CD4-positive, CD25-positive, alpha-beta regulatory T cell (primary cell): ENCODE data around the gene ZNF165. TPM values are rescaled to one million over a fixed set of nuclear protein-coding genes. Genes with fewer than 3 reads are reported as not detected.
"Not testable (repeated sequence)": the region's sequence is repeated elsewhere in the genome, so short reads cannot be mapped to it uniquely, and the experiment has no call there.

Source experiments
- ATAC-seq, 2 donors: fragments of 150-1000 bp; cut with Tn5 transposase; one replicate each; pipeline ENCODE4 v1.10.0; 2021; ENCODE audit warnings: low read depth in 2 of 2, moderate number of reproducible peaks in 2 of 2, moderate library complexity in 1 of 2
- DNase-seq, 3 donors: peaks; one replicate each; pipeline versions ENCODE4 v3.0.0 to v3.0.0-alpha.2; 2012 to 2022; ENCODE audit warnings: mixed read lengths in 1 of 3
- H3K27ac ChIP-seq: one replicate; pipeline ENCODE4 v1.7.0; 2013; ENCODE audit warnings: mild to moderate bottlenecking, low read length; ENCODE audit not compliant: insufficient read depth, poor library complexity, severe bottlenecking
- H3K27me3 ChIP-seq: one replicate; pipeline ENCODE4 v1.7.0; 2013; ENCODE audit warnings: low read length; ENCODE audit not compliant: control insufficient read depth, insufficient read depth
- H3K36me3 ChIP-seq: one replicate; pipeline ENCODE4 v1.7.0; 2013; ENCODE audit warnings: mild to moderate bottlenecking, low read length, moderate library complexity; ENCODE audit not compliant: control insufficient read depth, insufficient read depth
- H3K4me1 ChIP-seq: 2 replicates; pipeline ENCODE4 v1.7.0; 2013; ENCODE audit warnings: mild to moderate bottlenecking, low read length; ENCODE audit not compliant: insufficient read depth, control insufficient read depth, poor library complexity, severe bottlenecking
- H3K4me3 ChIP-seq: one replicate; pipeline ENCODE4 v1.7.0; 2013; ENCODE audit warnings: low read depth, mild to moderate bottlenecking, low read length, moderate library complexity
- H3K9me3 ChIP-seq, 2 experiments: 1 replicate in 1 of 2; 2 replicates in 1 of 2; pipeline ENCODE4 v1.7.0; 2013; ENCODE audit warnings: low read length in 2 of 2, mild to moderate bottlenecking in 1 of 2, moderate library complexity in 1 of 2; ENCODE audit not compliant: control insufficient read depth in 2 of 2
- H3K27ac Mint-ChIP-seq, 3 donors: one replicate each; pipeline ENCODE4 v1.8.0; 2020 to 2022; ENCODE audit warnings: mild to moderate bottlenecking in 3 of 3, mixed read lengths in 3 of 3, moderate library complexity in 2 of 3
- H3K27me3 Mint-ChIP-seq: one replicate; pipeline ENCODE4 v1.8.0; 2022; ENCODE audit warnings: mild to moderate bottlenecking, mixed read lengths
- H3K36me3 Mint-ChIP-seq: one replicate; pipeline ENCODE4 v1.8.0; 2020; ENCODE audit warnings: mixed read lengths
- H3K4me1 Mint-ChIP-seq, 4 donors: one replicate each; pipeline ENCODE4 v1.8.0; 2020 to 2022; ENCODE audit warnings: mixed read lengths in 4 of 4, mild to moderate bottlenecking in 1 of 4
- H3K4me3 Mint-ChIP-seq, 4 donors: one replicate each; pipeline ENCODE4 v1.8.0; 2020 to 2022; ENCODE audit warnings: mild to moderate bottlenecking in 4 of 4, mixed read lengths in 4 of 4, moderate library complexity in 3 of 4
- H3K9me3 Mint-ChIP-seq, 7 donors: one replicate each; pipeline ENCODE4 v1.8.0; 2020 to 2022; ENCODE audit warnings: mixed read lengths in 7 of 7, mild to moderate bottlenecking in 3 of 7, moderate library complexity in 2 of 7
- polyA plus RNA-seq, 4 donors: library from polyadenylated mRNA; unstranded; fragments of 300-500 nt; fragmentation: Illumina TruSeq; gene quantifications; one replicate each; pipeline ENCODE4 v1.2.3, GENCODE V29; 2021
- total RNA-seq: library from RNA; stranded (reverse); gene quantifications from one replicate; pipeline ENCODE4 v1.2.3, GENCODE V29; 2022

The ZNF165 gene
- total and polyA plus RNA-seq, 5 donors from 2014 or later, result 0.24 to 4.3 (median 0.49) TPM; not detected in 1

GRCh38 chr6:28121876-28122275, 41.5 kb downstream of the ZNF165 start:
- Histone ChIP-seq H3K4me3 (no peak overlapping the region), H3K4me1 (peaks cover 23% of the 10 kb centered on the region), H3K27me3 (no peaks in the 10 kb centered on the region), H3K27ac (no peak overlapping the region), H3K36me3 (peaks cover 23% of the 10 kb centered on the region), H3K9me3 (no peaks in the 10 kb centered on the region)
- DNase-seq (no peak), ATAC-seq (no peak)
- Mint-ChIP-seq H3K4me3 (peak overlapping the region in 1 of 4 donors; percentile 38), H3K4me1 (peaks cover 22 to 38% (median 24%) of the 10 kb centered on the region in 4 donors), H3K9me3 (no peaks in the 10 kb centered on the region), H3K36me3 (peaks cover 29% of the 10 kb centered on the region), H3K27ac (peak overlapping the region in 1 of 3 donors; percentile 30), H3K27me3 (no peaks in the 10 kb centered on the region)

- H3K36me3 Mint-ChIP-seq, result peaks cover 32% of the 10 kb centered on the region
- not testable (repeated sequence) for ATAC-seq, H3K9me3 Mint-ChIP-seq, H3K9me3 ChIP-seq, H3K27me3 Mint-ChIP-seq, H3K4me3 ChIP-seq, H3K27ac ChIP-seq, DNase-seq, H3K27me3 ChIP-seq
- Histone ChIP-seq H3K4me1 (peaks cover 23% of the 10 kb centered on the region), H3K36me3 (peaks cover 27% of the 10 kb centered on the region)
- H3K4me1 Mint-ChIP-seq, result peaks cover 26 to 42% (median 28%) of the 10 kb centered on the region in 4 donors
- peak overlapping the region in 1 of 3 donors; percentile 91 for H3K27ac Mint-ChIP-seq
- H3K4me3 Mint-ChIP-seq, result peak overlapping the region in 1 of 4 donors; percentile 38
Measured at GRCh38 chr6:28122283-28122682, 41.9 kb downstream of the ZNF165 start.

- Mint-ChIP-seq H3K4me1 (peaks cover 32 to 58% (median 40%) of the 10 kb centered on the region in 4 donors), H3K36me3 (peaks cover 25% of the 10 kb centered on the region), H3K4me3 (peak within 1 kb of the TSS; percentile 86 to 96 (median 94)), H3K27me3 (no peaks in the 10 kb centered on the region), H3K9me3 (no peaks in the 10 kb centered on the region), H3K27ac (peak within 1 kb of the TSS; percentile 91 to 97 (median 94))
- DNase-seq (peak; percentile 63 to 87 (median 71)), ATAC-seq (peak; percentile 90)
- Histone ChIP-seq H3K36me3 (peaks cover 33% of the 10 kb centered on the region), H3K27ac (peak within 1 kb of the TSS; percentile 89), H3K4me1 (peaks cover 23% of the 10 kb centered on the region), H3K27me3 (no peaks in the 10 kb centered on the region), H3K4me3 (peak within 1 kb of the TSS; percentile 97), H3K9me3 (no peaks in the 10 kb centered on the region)
Measured at GRCh38 chr6:28124350-28124970, 44.1 kb downstream of the ZNF165 start, which contains the start of gene ZSCAN16. Gene ZSCAN16 (plus strand): TSS chr6:28124609. CDS start chr6:28125444, 835 bp downstream.

DNA sequence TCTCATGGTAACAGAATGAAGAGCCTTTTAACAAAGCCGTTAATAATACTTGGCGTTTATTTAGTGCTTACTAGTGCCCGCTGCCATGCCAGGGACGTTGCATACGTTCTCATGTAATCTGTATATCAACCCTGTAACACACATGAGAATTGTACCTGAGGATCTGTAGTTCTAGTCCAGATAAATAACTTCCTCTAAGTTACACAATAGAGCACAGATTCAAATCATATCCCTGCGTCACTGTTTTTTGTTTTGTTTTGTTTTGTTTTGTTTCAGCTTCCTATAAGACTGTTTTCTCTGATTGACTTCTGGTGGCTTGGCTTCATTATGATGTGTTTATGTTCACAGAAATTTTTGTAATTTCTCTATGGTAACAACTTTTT, 44.6 kb downstream of the ZNF165 start:
- peak in 1 of 3 donors; percentile 57 for DNase-seq
- Histone ChIP-seq H3K27me3 (no peaks in the 10 kb centered on the region), H3K4me1 (peaks cover 23% of the 10 kb centered on the region), H3K27ac (peak overlapping the region; percentile 89), H3K4me3 (peak overlapping the region; percentile 97), H3K36me3 (peaks cover 31% of the 10 kb centered on the region), H3K9me3 (no peaks in the 10 kb centered on the region)
- no peaks in the 10 kb centered on the region for H3K9me3 Mint-ChIP-seq
- H3K27ac Mint-ChIP-seq, result peak overlapping the region; percentile 91 to 97 (median 94)
- peak overlapping the region; percentile 86 to 96 (median 94) for H3K4me3 Mint-ChIP-seq
- H3K36me3 Mint-ChIP-seq, result peaks cover 26% of the 10 kb centered on the region
- no peaks in the 10 kb centered on the region for H3K27me3 Mint-ChIP-seq
- peaks cover 33 to 63% (median 41%) of the 10 kb centered on the region in 4 donors for H3K4me1 Mint-ChIP-seq
- peak; percentile 28 to 34 for ATAC-seq

DNA sequence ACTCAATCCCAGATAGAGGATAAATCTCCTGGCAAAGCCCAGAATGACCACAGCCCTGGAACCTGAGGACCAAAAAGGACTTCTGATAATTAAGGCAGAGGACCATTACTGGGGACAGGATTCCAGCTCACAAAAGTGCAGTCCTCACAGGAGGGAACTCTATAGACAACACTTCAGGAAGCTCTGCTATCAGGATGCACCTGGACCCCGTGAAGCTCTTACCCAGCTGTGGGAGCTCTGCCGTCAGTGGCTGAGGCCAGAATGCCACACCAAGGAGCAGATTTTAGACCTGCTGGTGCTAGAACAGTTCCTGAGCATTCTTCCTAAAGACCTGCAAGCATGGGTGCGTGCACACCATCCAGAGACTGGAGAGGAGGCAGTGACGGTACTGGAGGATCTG, 45.0 kb downstream of the ZNF165 start:
- peaks cover 22% of the 10 kb centered on the region for H3K36me3 Mint-ChIP-seq

DNA sequence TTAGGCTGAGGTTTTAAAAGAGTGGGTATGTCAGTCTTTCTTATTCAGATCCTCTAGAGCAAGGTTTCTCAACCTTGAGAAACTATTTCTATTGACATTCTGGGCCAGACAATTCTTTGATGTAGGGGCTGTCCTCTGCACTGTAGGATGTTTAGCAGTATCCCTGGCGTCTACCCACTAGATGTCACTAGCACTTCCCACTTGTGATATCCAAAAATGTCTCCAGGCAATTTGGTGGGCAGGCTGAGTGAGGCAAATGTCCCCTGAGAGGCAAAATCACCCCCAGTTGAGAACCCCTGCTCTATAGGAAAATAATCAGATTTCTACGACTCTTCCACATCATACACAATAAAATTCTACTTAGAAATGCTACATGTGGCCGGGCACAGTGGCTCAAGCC, 53.6 kb downstream of the ZNF165 start:
- no peak overlapping the region for H3K4me3 ChIP-seq
- H3K27me3 Mint-ChIP-seq, result no peaks in the 10 kb centered on the region
- no peaks in the 10 kb centered on the region for H3K9me3 Mint-ChIP-seq
- H3K4me1 ChIP-seq, result peaks cover 32% of the 10 kb centered on the region
- H3K36me3 ChIP-seq, result peaks cover 13% of the 10 kb centered on the region
- DNase-seq (peak in 1 of 3 donors; percentile 57), ATAC-seq (no peak)
- peaks cover 14% of the 10 kb centered on the region for H3K36me3 Mint-ChIP-seq
- H3K27ac ChIP-seq, result peak overlapping the region; percentile 95
- no peaks in the 10 kb centered on the region for H3K27me3 ChIP-seq
- peak overlapping the region; percentile 35 to 55 (median 51) for H3K27ac Mint-ChIP-seq
- H3K4me3 Mint-ChIP-seq, result peak overlapping the region in 3 of 4 donors; percentile 7 to 77 (median 55)
- H3K4me1 Mint-ChIP-seq, result peaks cover 46 to 85% (median 49%) of the 10 kb centered on the region in 4 donors
- H3K9me3 ChIP-seq, result no peaks in the 10 kb centered on the region

More for the DNA sequence above, 45.0 kb downstream of the ZNF165 start:
- Histone ChIP-seq H3K9me3 (no peaks in the 10 kb centered on the region), H3K4me1 (peaks cover 23% of the 10 kb centered on the region), H3K27me3 (no peaks in the 10 kb centered on the region), H3K27ac (peak overlapping the region; percentile 89), H3K36me3 (peaks cover 31% of the 10 kb centered on the region), H3K4me3 (peak overlapping the region; percentile 97)
- Mint-ChIP-seq H3K27ac (peak overlapping the region; percentile 91 to 97 (median 94)), H3K9me3 (no peaks in the 10 kb centered on the region), H3K4me1 (peaks cover 37 to 67% (median 41%) of the 10 kb centered on the region in 4 donors), H3K4me3 (peak overlapping the region; percentile 86 to 96 (median 94)), H3K27me3 (no peaks in the 10 kb centered on the region)
- no peak for DNase-seq
- ATAC-seq, result no peak

DNA sequence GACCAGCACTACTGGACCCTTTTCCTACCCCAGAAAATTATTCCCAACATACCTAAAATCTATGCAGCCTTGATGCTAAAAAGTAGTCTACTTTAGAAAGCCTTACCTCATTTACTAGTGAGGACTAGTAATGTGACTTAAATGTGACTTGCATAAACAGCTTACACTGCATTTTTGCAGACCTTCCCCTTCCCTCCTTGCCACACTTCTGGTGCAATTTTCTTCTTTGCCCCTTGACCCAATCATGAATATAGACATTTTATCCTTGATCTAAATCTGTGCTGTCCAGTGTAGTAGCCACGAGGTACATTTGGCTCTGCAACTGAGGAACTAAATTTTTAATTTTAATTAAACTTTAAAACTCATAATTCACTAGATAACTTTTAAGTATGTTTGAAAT, 54.3 kb downstream of the ZNF165 start:
- Mint-ChIP-seq H3K4me3 (no peak overlapping the region), H3K27me3 (no peaks in the 10 kb centered on the region), H3K36me3 (peaks cover 9% of the 10 kb centered on the region), H3K9me3 (no peaks in the 10 kb centered on the region), H3K27ac (peak overlapping the region in 1 of 3 donors; percentile 35), H3K4me1 (peaks cover 41 to 78% (median 46%) of the 10 kb centered on the region in 4 donors)
- no peak overlapping the region for H3K4me3 ChIP-seq
- H3K36me3 ChIP-seq, result peaks cover 8% of the 10 kb centered on the region
- no peaks in the 10 kb centered on the region for H3K9me3 ChIP-seq
- ATAC-seq (no peak), DNase-seq (no peak)
- H3K27me3 ChIP-seq, result no peaks in the 10 kb centered on the region
- H3K4me1 ChIP-seq, result peaks cover 32% of the 10 kb centered on the region
- H3K27ac ChIP-seq, result peak overlapping the region; percentile 95
